GM12874 (cell line): ENCODE results near the gene FAM177B.

Source experiments
- TF ChIP-seq, protein P1 (sequence below): IDR thresholded peaks from 2 replicates; pipeline ENCODE4 v1.5.1; 2011; ENCODE audit warnings: low read depth, mild to moderate bottlenecking, control low read depth, low read length, moderate library complexity; ENCODE audit not compliant: insufficient read depth

Gene FAM177B

DNA sequence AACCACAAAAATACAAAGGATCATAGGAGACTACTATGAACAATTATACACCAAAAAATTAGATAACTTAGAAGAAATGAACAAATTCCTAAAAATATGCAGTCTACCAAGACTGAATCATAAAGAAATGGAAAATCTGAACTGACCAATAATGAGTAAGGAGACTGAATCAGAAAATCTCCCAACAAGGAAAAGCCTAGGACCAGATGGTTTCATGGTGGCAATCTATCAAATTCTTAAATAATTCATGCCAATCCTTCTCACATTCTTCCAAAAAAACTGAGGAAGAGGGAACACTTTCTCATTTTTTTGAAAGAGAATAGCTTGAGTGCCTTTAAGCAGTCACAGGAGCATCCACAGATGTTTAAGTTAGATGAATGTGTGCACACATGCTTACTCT lies 46.0 kb downstream of the FAM177B start:
- TF ChIP-seq, protein P1, sequence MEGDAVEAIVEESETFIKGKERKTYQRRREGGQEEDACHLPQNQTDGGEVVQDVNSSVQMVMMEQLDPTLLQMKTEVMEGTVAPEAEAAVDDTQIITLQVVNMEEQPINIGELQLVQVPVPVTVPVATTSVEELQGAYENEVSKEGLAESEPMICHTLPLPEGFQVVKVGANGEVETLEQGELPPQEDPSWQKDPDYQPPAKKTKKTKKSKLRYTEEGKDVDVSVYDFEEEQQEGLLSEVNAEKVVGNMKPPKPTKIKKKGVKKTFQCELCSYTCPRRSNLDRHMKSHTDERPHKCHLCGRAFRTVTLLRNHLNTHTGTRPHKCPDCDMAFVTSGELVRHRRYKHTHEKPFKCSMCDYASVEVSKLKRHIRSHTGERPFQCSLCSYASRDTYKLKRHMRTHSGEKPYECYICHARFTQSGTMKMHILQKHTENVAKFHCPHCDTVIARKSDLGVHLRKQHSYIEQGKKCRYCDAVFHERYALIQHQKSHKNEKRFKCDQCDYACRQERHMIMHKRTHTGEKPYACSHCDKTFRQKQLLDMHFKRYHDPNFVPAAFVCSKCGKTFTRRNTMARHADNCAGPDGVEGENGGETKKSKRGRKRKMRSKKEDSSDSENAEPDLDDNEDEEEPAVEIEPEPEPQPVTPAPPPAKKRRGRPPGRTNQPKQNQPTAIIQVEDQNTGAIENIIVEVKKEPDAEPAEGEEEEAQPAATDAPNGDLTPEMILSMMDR, result no peak

DNA sequence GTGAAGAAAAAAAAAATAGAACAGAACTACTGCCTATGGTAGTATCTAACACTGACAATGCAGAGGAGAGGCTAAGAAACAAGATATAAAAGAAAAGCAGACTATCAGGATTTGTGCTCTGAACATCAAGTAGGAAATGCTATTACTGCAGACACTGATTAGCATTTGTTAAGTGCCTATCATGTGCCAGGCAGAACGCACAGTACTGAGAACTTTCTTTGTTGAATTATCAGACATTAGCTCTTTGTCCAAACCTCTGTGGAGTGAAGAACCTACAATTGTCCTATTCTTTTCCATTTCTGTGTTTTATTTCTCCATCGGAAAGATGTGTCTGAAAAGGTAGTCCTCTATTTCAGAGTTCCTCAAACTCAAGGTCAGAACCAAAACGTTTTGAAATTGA lies 47.4 kb downstream of the FAM177B start:
- TF ChIP-seq, protein P1, result no peak

DNA sequence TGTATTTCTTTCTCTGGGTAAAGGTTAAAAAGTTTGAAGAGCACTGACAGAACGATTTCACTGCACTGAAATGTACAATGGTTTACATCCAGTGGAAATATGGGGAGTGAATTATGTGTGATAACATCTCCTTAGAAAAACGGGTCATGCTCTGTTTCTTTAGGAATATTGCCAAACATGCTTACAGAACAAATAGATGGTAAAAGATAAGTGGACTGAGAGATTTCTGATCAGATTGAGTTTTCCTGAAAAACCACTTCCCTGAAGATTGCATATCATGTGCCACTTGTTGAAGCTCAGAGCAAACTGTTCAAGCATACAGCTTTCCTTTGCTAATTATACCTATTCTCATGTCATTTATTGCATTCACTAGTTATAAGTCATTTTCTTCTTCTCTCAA lies 47.9 kb downstream of the FAM177B start:
- TF ChIP-seq, protein P1, result no peak

DNA sequence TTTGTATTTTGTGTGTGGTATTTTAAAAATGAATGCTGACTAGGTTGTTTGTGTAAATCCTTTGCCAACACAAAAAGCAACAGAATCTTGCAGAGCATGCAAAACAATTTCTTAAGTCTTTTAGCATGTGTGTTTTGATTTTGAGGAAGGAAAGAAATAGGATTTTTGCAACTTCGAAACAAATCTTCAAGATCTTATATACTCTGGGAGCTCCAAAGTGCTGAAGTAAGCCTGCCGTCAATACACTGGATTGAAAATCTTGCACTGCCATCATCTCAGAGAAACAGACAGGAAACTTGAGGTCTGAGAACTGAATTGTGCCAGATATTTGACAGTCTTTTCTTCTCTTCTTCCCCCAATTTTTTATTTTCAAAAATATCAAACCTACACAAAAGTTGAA lies 48.5 kb downstream of the FAM177B start:
- TF ChIP-seq, protein P1, result no peak

DNA sequence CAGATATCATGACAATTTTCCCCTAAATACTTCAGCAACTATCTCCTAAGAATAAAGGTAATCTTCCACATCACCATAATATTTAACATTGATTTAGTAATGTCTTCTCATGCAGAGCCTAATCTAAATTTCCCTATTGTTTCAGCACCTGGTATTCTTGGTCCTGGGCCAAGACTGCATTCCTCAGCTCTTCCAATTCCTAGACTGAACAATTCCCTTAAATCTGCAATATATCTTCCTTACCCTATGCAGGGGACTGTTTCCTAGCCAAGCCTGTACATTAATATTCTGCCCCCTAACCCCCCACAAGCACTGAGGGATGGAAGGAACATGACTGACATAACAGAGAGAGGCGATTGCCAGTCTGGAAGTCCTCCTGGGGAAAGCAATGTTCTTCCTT lies 49.1 kb downstream of the FAM177B start:
- TF ChIP-seq, protein P1, result no peak

DNA sequence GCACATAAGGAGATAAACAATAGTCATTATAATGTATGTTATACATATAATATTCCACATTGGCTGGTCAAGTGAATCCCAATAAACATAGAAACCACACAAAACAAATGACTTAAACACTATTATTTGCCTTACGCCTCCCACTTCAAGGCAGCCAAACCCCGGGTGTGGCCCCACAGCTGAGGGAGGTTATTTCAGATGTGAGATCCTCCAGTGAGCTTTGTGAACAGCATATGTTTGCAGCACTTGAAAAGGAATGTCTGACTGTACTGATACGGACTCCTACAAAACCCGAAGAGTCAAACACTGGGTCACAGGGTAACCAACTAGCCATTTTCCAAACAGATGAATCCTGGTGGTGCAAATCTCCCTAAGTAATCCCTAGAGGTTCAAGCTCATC lies 50.7 kb downstream of the FAM177B start:
- TF ChIP-seq, protein P1, result no peak

DNA sequence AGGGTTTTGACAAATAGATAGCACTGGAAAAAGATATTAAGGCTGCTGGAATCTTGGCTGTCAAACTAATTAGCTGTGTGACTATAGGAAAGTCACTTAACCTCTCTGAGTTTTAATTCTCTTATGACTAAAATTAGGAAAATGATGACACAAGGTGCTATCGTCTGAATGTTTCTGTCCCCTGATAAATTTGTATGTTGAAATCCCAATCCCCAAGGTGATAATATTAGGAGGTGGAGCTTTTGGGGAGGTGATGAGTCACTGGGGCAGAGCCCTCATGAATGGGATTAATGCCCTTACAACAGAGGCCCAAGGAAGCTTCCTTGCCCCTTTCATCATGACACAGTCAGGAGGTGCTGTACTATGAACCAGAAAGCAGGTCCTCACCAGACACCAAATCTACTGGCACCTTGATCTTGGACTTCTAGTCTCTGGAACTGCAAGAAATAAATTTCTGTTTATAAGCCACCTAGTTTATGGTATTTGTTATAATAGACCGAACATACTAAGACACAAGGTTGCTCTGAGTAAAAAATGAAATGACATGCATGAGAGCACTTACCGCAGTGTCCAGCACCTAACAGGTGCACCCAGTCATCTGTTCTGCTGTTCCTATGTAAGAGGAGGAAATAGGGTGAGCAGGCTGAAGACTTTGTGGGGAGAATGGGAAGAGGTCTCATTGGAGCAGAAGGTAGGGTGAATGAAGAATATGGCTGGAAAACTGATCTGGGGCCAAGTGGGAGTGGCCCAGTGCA lies 51.6 kb downstream of the FAM177B start:
- TF ChIP-seq, protein P1, result no peak
